HAP-1 (cell line): ENCODE data around the gene CENPM.

Experiments
- DNase-seq, 2 experiments: peaks; one replicate each; pipeline ENCODE4 v3.0.0-alpha.2; 2016 to 2020; ENCODE audit warnings: low spot score in 2 of 2
- H3K27me3 ChIP-seq: fragments of 250-450 bp; sonication (Bioruptor Pico); 2 replicates; pipeline ENCODE4 v1.5.1; 2020; ENCODE audit warnings: low read depth, mild to moderate bottlenecking, moderate library complexity
- H3K36me3 ChIP-seq: fragments of 250-450 bp; sonication (Bioruptor Pico); replicated peaks from 2 replicates; pipeline ENCODE4 v1.5.1; 2020; ENCODE audit warnings: mild to moderate bottlenecking
- H3K4me1 ChIP-seq: fragments of 250-450 bp; sonication (Bioruptor Pico); 2 replicates; pipeline ENCODE4 v1.5.1; 2020; ENCODE audit warnings: mild to moderate bottlenecking
- H3K4me3 ChIP-seq: fragments of 250-450 bp; sonication (Bioruptor Pico); 2 replicates; pipeline ENCODE4 v1.5.1; 2020; ENCODE audit warnings: mild to moderate bottlenecking, moderate library complexity
- H3K9me3 ChIP-seq: fragments of 250-450 bp; sonication (Bioruptor Pico); 2 replicates; pipeline ENCODE4 v1.5.1; 2020; ENCODE audit warnings: mild to moderate bottlenecking, moderate library complexity
- in situ Hi-C: fragments of 300-500 bp; cut with MboI; formaldehyde crosslinking; loops from 3 replicates; pipeline ENCODE4 v1.14.3; 2020; ENCODE audit warnings: low sequenced_read_pairs, inconsistent platforms, mixed read lengths

Gene CENPM

GRCh38 chr22:41946629-41947423, at the start of gene CENPM:
CENPM (minus strand) TSS chr22:41947152; CDS start chr22:41947076, 76 bp downstream.
- no peaks in the 10 kb centered on the region for H3K9me3 ChIP-seq
- in situ Hi-C loops = no loop called here
- H3K4me1 ChIP-seq = peaks cover 26% of the 10 kb centered on the region
- H3K4me3 ChIP-seq = peak within 1 kb of the TSS; percentile 61
- no peaks in the 10 kb centered on the region for H3K27me3 ChIP-seq
- H3K36me3 ChIP-seq = peaks cover 43% of the 10 kb centered on the region
- DNase-seq = peak; percentile 96 to 98

GRCh38 chr22:41995211-41995610, 48.3 kb upstream of the CENPM start:
- H3K27me3 ChIP-seq = no peaks in the 10 kb centered on the region
- H3K36me3 ChIP-seq = no peaks in the 10 kb centered on the region
- no peak for DNase-seq
- H3K4me1 ChIP-seq = no peaks in the 10 kb centered on the region
- H3K9me3 ChIP-seq = no peaks in the 10 kb centered on the region
- in situ Hi-C loops = no loop called here
- H3K4me3 ChIP-seq = no peak overlapping the region

GRCh38 chr22:41992496-41992895, 45.5 kb upstream of the CENPM start:
- Histone ChIP-seq H3K27me3 (no peaks in the 10 kb centered on the region), H3K4me3 (no peak overlapping the region), H3K4me1 (no peaks in the 10 kb centered on the region), H3K9me3 (no peaks in the 10 kb centered on the region), H3K36me3 (no peaks in the 10 kb centered on the region)
- in situ Hi-C loops = no loop called here
- no peak for DNase-seq

GRCh38 chr22:41991111-41991510, 44.2 kb upstream of the CENPM start:
- H3K36me3 ChIP-seq = no peaks in the 10 kb centered on the region
- no peaks in the 10 kb centered on the region for H3K4me1 ChIP-seq
- in situ Hi-C loops = no loop called here
- no peaks in the 10 kb centered on the region for H3K9me3 ChIP-seq
- no peak overlapping the region for H3K4me3 ChIP-seq
- H3K27me3 ChIP-seq = no peaks in the 10 kb centered on the region
- DNase-seq = no peak

GRCh38 chr22:41989246-41989645, 42.3 kb upstream of the CENPM start:
- H3K4me3 ChIP-seq = no peak overlapping the region
- H3K9me3 ChIP-seq = no peaks in the 10 kb centered on the region
- in situ Hi-C loops = no loop called here
- H3K27me3 ChIP-seq = no peaks in the 10 kb centered on the region
- DNase-seq = no peak
- no peaks in the 10 kb centered on the region for H3K4me1 ChIP-seq
- no peaks in the 10 kb centered on the region for H3K36me3 ChIP-seq

- in situ Hi-C loops = no loop called here
Observed at GRCh38 chr22:41987276-41987675, 40.3 kb upstream of the CENPM start.

GRCh38 chr22:41983513-41984405, 36.8 kb upstream of the CENPM start:
- Histone ChIP-seq H3K27me3 (no peaks in the 10 kb centered on the region), H3K4me1 (no peaks in the 10 kb centered on the region), H3K4me3 (no peak overlapping the region), H3K36me3 (no peaks in the 10 kb centered on the region), H3K9me3 (no peaks in the 10 kb centered on the region)
- no peak for DNase-seq
- in situ Hi-C loops = no loop called here

More at GRCh38 chr22:41987276-41987675, 40.3 kb upstream of the CENPM start:
- Histone ChIP-seq H3K4me1 (no peaks in the 10 kb centered on the region), H3K27me3 (no peaks in the 10 kb centered on the region), H3K36me3 (no peaks in the 10 kb centered on the region), H3K9me3 (no peaks in the 10 kb centered on the region), H3K4me3 (no peak overlapping the region)
- no peak for DNase-seq

- Histone ChIP-seq H3K4me1 (no peaks in the 10 kb centered on the region), H3K4me3 (no peak overlapping the region), H3K27me3 (no peaks in the 10 kb centered on the region), H3K36me3 (no peaks in the 10 kb centered on the region), H3K9me3 (no peaks in the 10 kb centered on the region)
- DNase-seq = no peak
- in situ Hi-C loops = no loop called here
Observed at GRCh38 chr22:41982865-41983264, 35.9 kb upstream of the CENPM start.

GRCh38 chr22:41979423-41980250, 32.7 kb upstream of the CENPM start:
- Histone ChIP-seq H3K27me3 (peaks cover 24% of the 10 kb centered on the region), H3K4me3 (no peak overlapping the region), H3K9me3 (no peaks in the 10 kb centered on the region), H3K4me1 (peaks cover 4% of the 10 kb centered on the region), H3K36me3 (no peaks in the 10 kb centered on the region)
- DNase-seq = no peak
- in situ Hi-C loops = no loop called here

GRCh38 chr22:41978732-41979131, 31.8 kb upstream of the CENPM start:
- Histone ChIP-seq H3K9me3 (no peaks in the 10 kb centered on the region), H3K27me3 (peaks cover 28% of the 10 kb centered on the region), H3K4me3 (no peak overlapping the region), H3K36me3 (no peaks in the 10 kb centered on the region), H3K4me1 (peaks cover 4% of the 10 kb centered on the region)
- no peak for DNase-seq
- in situ Hi-C loops = no loop called here

GRCh38 chr22:41976961-41977566, 30.1 kb upstream of the CENPM start:
- Histone ChIP-seq H3K36me3 (no peaks in the 10 kb centered on the region), H3K9me3 (no peaks in the 10 kb centered on the region), H3K4me3 (peak overlapping the region; percentile 30), H3K27me3 (peaks cover 30% of the 10 kb centered on the region), H3K4me1 (peaks cover 4% of the 10 kb centered on the region)
- in situ Hi-C loops = no loop called here
- peak in 1 of 2 experiments; percentile 40 for DNase-seq

- Histone ChIP-seq H3K36me3 (no peaks in the 10 kb centered on the region), H3K27me3 (peaks cover 35% of the 10 kb centered on the region), H3K9me3 (no peaks in the 10 kb centered on the region), H3K4me3 (peak overlapping the region; percentile 34), H3K4me1 (peaks cover 4% of the 10 kb centered on the region)
- in situ Hi-C loops = no loop called here
- DNase-seq = peak in 1 of 2 experiments; percentile 69
Observed at GRCh38 chr22:41976070-41976901, 29.3 kb upstream of the CENPM start.
